BLaER1 treated with 17β-estradiol and CSF1 and Interleukin-3, amounts not matched to agents 10 nM and 100 nM (cell line): ENCODE results near the gene GOT1.
A peak's percentile ranks its signal among the peaks of the same experiment; 100 is the strongest.

Source experiments
- H3K27ac ChIP-seq, 11 experiments: shearing (Covaris generic); formaldehyde crosslinking; 2 replicates each; pipeline ENCODE4 v1.8.1; 2022
- H3K27me3 ChIP-seq, 11 experiments: shearing (Covaris generic); formaldehyde crosslinking; 2 replicates each; pipeline ENCODE4 v1.8.1; 2022
- H3K36me3 ChIP-seq, 11 experiments: shearing (Covaris generic); formaldehyde crosslinking; 2 replicates each; pipeline ENCODE4 v1.8.1; 2022
- H3K4me1 ChIP-seq, 10 experiments: shearing (Covaris generic); formaldehyde crosslinking; 2 replicates each; pipeline ENCODE4 v1.8.1; 2022
- H3K4me2 ChIP-seq, 11 experiments: shearing (Covaris generic); formaldehyde crosslinking; 2 replicates each; pipeline ENCODE4 v1.8.1; 2022
- H3K4me3 ChIP-seq, 10 experiments: shearing (Covaris generic); formaldehyde crosslinking; 2 replicates each; pipeline ENCODE4 v1.8.1; 2022
- H3K9ac ChIP-seq, 11 experiments: shearing (Covaris generic); formaldehyde crosslinking; 2 replicates each; pipeline ENCODE4 v1.8.1; 2022
- H3K9me3 ChIP-seq, 11 experiments: shearing (Covaris generic); formaldehyde crosslinking; replicated peaks in 1 of 11; 2 replicates each; pipeline ENCODE4 v1.8.1; 2022
- H4K20me1 ChIP-seq, 11 experiments: shearing (Covaris generic); formaldehyde crosslinking; 2 replicates each; pipeline ENCODE4 v1.8.1; 2022
- Cebpa-rat ChIP-seq, 11 experiments: shearing (Covaris generic); IDR thresholded peaks; 2 replicates each; pipeline ENCODE4 v1.8.1; 2022

Gene GOT1

GRCh38 chr10:99438890-99439289, 8.5 kb upstream of the GOT1 start:
- H3K27me3 ChIP-seq, result no peaks in the 10 kb centered on the region
- no peaks in the 10 kb centered on the region for H3K9me3 ChIP-seq
- H4K20me1 ChIP-seq, result peaks cover 0 to 19% (median 0%) of the 10 kb centered on the region in 11 experiments; a peak in 4 of 22 replicates
- peaks cover 0 to 29% (median 0%) of the 10 kb centered on the region in 11 experiments; a peak in 4 of 22 replicates for H3K36me3 ChIP-seq
- no peak overlapping the region for H3K4me2 ChIP-seq
- H3K27ac ChIP-seq, result no peak overlapping the region
- H3K9ac ChIP-seq, result no peak overlapping the region
- no peak overlapping the region for H3K4me3 ChIP-seq
- H3K4me1 ChIP-seq, result no peaks in the 10 kb centered on the region
- TF ChIP-seq Cebpa-rat (IDR thresholded peaks at IDR 0.05), result no peak

- H3K27me3 ChIP-seq, result no peaks in the 10 kb centered on the region
- no peak overlapping the region for H3K27ac ChIP-seq
- H3K9me3 ChIP-seq, result no peaks in the 10 kb centered on the region
- peaks cover 9 to 19% (median 12%) of the 10 kb centered on the region in 10 experiments; a peak in 18 of 20 replicates for H3K4me1 ChIP-seq
- no peak overlapping the region for H3K4me2 ChIP-seq
- H3K36me3 ChIP-seq, result peaks cover 0 to 34% (median 0%) of the 10 kb centered on the region in 11 experiments; a peak in 4 of 22 replicates
- H3K4me3 ChIP-seq, result no peak overlapping the region
- H4K20me1 ChIP-seq, result peaks cover 0 to 28% (median 0%) of the 10 kb centered on the region in 11 experiments; a peak in 4 of 22 replicates
- no peak for TF ChIP-seq Cebpa-rat (IDR thresholded peaks at IDR 0.05)
- no peak overlapping the region for H3K9ac ChIP-seq
Measured at GRCh38 chr10:99435986-99436638, 5.7 kb upstream of the GOT1 start.

- TF ChIP-seq Cebpa-rat (IDR thresholded peaks at IDR 0.05), result no peak
- H3K4me2 ChIP-seq, result 0 out of 22 replicates have a peak overlapping the region, but pooled peaks of 1 of the 11 experiments have one; percentile 0
- H3K27me3 ChIP-seq, result no peaks in the 10 kb centered on the region
- H3K9ac ChIP-seq, result peak overlapping the region in 1 of 11 experiments; percentile 42; a peak in 3 of 22 replicates
- peaks cover 0 to 28% (median 7%) of the 10 kb centered on the region in 11 experiments; a peak in 8 of 22 replicates for H4K20me1 ChIP-seq
- H3K9me3 ChIP-seq, result no peaks in the 10 kb centered on the region
- no peak overlapping the region for H3K4me3 ChIP-seq
- no peak overlapping the region for H3K27ac ChIP-seq
- peaks cover 0 to 23% (median 0%) of the 10 kb centered on the region in 11 experiments; a peak in 4 of 22 replicates for H3K36me3 ChIP-seq
- H3K4me1 ChIP-seq, result peaks cover 24 to 36% (median 29%) of the 10 kb centered on the region in 10 experiments
Measured at GRCh38 chr10:99433378-99434020, 3.1 kb upstream of the GOT1 start.

- peaks cover 0 to 18% (median 0%) of the 10 kb centered on the region in 11 experiments; a peak in 5 of 22 replicates for H3K36me3 ChIP-seq
- H3K27ac ChIP-seq, result no peak overlapping the region
- no peaks in the 10 kb centered on the region for H3K9me3 ChIP-seq
- TF ChIP-seq Cebpa-rat (IDR thresholded peaks at IDR 0.05), result no peak
- H3K4me3 ChIP-seq, result no peak overlapping the region
- H3K27me3 ChIP-seq, result no peaks in the 10 kb centered on the region
- H3K4me1 ChIP-seq, result peaks cover 24 to 39% (median 32%) of the 10 kb centered on the region in 10 experiments
- H4K20me1 ChIP-seq, result peaks cover 0 to 28% (median 12%) of the 10 kb centered on the region in 11 experiments; a peak in 12 of 22 replicates
- H3K4me2 ChIP-seq, result 0 out of 22 replicates have a peak overlapping the region, but pooled peaks of 1 of the 11 experiments have one; percentile 0
- H3K9ac ChIP-seq, result no peak overlapping the region; a peak in 1 of 22 replicates
Measured at GRCh38 chr10:99432881-99433280, 2.5 kb upstream of the GOT1 start.

- Histone ChIP-seq H3K4me3 (peak overlapping the region in 9 of 10 experiments; percentile 74 to 95 (median 85); a peak in 14 of 20 replicates), H3K9me3 (no peaks in the 10 kb centered on the region), H3K4me2 (peak overlapping the region; percentile 75 to 96 (median 86)), H4K20me1 (peaks cover 0 to 28% (median 15%) of the 10 kb centered on the region in 11 experiments; a peak in 13 of 22 replicates), H3K27me3 (no peaks in the 10 kb centered on the region), H3K4me1 (peaks cover 24 to 39% (median 32%) of the 10 kb centered on the region in 10 experiments), H3K27ac (peak overlapping the region in 2 of 11 experiments; percentile 92 to 94; a peak in 1 of 22 replicates), H3K36me3 (peaks cover 0 to 17% (median 0%) of the 10 kb centered on the region in 11 experiments; a peak in 3 of 22 replicates), H3K9ac (peak overlapping the region in 3 of 11 experiments; percentile 88 to 93 (median 90); a peak in 3 of 22 replicates)
- TF ChIP-seq Cebpa-rat (IDR thresholded peaks at IDR 0.05), result no peak
Measured at GRCh38 chr10:99432047-99432446, 1.6 kb upstream of the GOT1 start.

GRCh38 chr10:99431190-99431760, 851 bp upstream of the GOT1 start:
- Histone ChIP-seq H3K27me3 (no peaks in the 10 kb centered on the region), H3K4me1 (peaks cover 24 to 40% (median 32%) of the 10 kb centered on the region in 10 experiments), H4K20me1 (peaks cover 0 to 36% (median 14%) of the 10 kb centered on the region in 11 experiments; a peak in 13 of 22 replicates), H3K9me3 (no peaks in the 10 kb centered on the region), H3K36me3 (peaks cover 0 to 19% (median 6%) of the 10 kb centered on the region in 11 experiments; a peak in 12 of 22 replicates), H3K4me3 (peak overlapping the region; percentile 72 to 95 (median 84)), H3K4me2 (peak overlapping the region; percentile 75 to 96 (median 86)), H3K27ac (peak overlapping the region; percentile 88 to 95 (median 91)), H3K9ac (peak overlapping the region; percentile 84 to 93 (median 89))
- TF ChIP-seq Cebpa-rat (IDR thresholded peaks at IDR 0.05), result no peak

GRCh38 chr10:99430116-99430450, 341 bp downstream of the GOT1 start:
- peak overlapping the region; percentile 72 to 95 (median 84) for H3K4me3 ChIP-seq
- H3K4me1 ChIP-seq, result peaks cover 24 to 44% (median 32%) of the 10 kb centered on the region in 10 experiments
- peak overlapping the region; percentile 72 to 96 (median 90) for H3K4me2 ChIP-seq
- no peaks in the 10 kb centered on the region for H3K27me3 ChIP-seq
- no peak for TF ChIP-seq Cebpa-rat (IDR thresholded peaks at IDR 0.05)
- H3K36me3 ChIP-seq, result peaks cover 10 to 31% (median 18%) of the 10 kb centered on the region in 11 experiments
- H3K27ac ChIP-seq, result peak overlapping the region; percentile 62 to 95 (median 89)
- H4K20me1 ChIP-seq, result peaks cover 0 to 48% (median 22%) of the 10 kb centered on the region in 11 experiments; a peak in 15 of 22 replicates
- H3K9me3 ChIP-seq, result no peaks in the 10 kb centered on the region
- H3K9ac ChIP-seq, result peak overlapping the region; percentile 81 to 93 (median 88)

GRCh38 chr10:99429517-99430095, 818 bp downstream of the GOT1 start:
- Histone ChIP-seq H3K4me1 (peaks cover 24 to 44% (median 32%) of the 10 kb centered on the region in 10 experiments), H3K27ac (peak overlapping the region in 10 of 11 experiments; percentile 88 to 95 (median 90); a peak in 17 of 22 replicates), H3K4me2 (peak overlapping the region; percentile 72 to 96 (median 90)), H3K27me3 (no peaks in the 10 kb centered on the region), H3K9ac (peak overlapping the region; percentile 81 to 93 (median 88); a peak in 21 of 22 replicates), H3K4me3 (peak overlapping the region; percentile 72 to 95 (median 84)), H3K9me3 (no peaks in the 10 kb centered on the region), H3K36me3 (peaks cover 15 to 35% (median 23%) of the 10 kb centered on the region in 11 experiments), H4K20me1 (peaks cover 0 to 53% (median 20%) of the 10 kb centered on the region in 11 experiments; a peak in 15 of 22 replicates)
- TF ChIP-seq Cebpa-rat (IDR thresholded peaks at IDR 0.05), result no peak
